Astrocyte (in vitro differentiated cells and primary cell): ENCODE measurements around the gene CTNS. TPM values are rescaled to one million over a fixed set of nuclear protein-coding genes. Genes with fewer than 3 reads are reported as not detected.

ENCODE experiments used
- DNase-seq: peaks from one replicate; pipeline ENCODE4 v3.0.0-alpha.2; 2010; ENCODE audit warnings: low read depth
- FAIRE-seq: peaks from 2 replicates; lab custom pipeline; 2011; peaks lifted over from hg19 to GRCh38; lab: Jason Lieb, UNC
- H2AFZ ChIP-seq: 2 replicates; pipeline ENCODE4 v1.6.0; 2012; ENCODE audit warnings: low read depth, low read length, inconsistent platforms
- H3K27ac ChIP-seq: 2 replicates; pipeline ENCODE4 v1.5.1; 2011; ENCODE audit warnings: low read depth, low read length, inconsistent platforms
- H3K27me3 ChIP-seq: 2 replicates; pipeline ENCODE4 v1.6.0; 2011; ENCODE audit warnings: low read length, inconsistent platforms; ENCODE audit not compliant: insufficient read depth
- H3K36me3 ChIP-seq: 2 replicates; pipeline ENCODE4 v1.5.1; 2011; ENCODE audit warnings: low read length, inconsistent platforms; ENCODE audit not compliant: insufficient read depth
- H3K4me1 ChIP-seq: 2 replicates; pipeline ENCODE4 v1.5.1; 2011; ENCODE audit warnings: low read length, inconsistent platforms; ENCODE audit not compliant: insufficient read depth
- H3K4me2 ChIP-seq: 2 replicates; pipeline ENCODE4 v1.6.0; 2012; ENCODE audit warnings: low read length, inconsistent platforms
- H3K4me3 ChIP-seq: 2 replicates; pipeline ENCODE4 v1.5.1; 2011; ENCODE audit warnings: low read depth, mild to moderate bottlenecking, low read length, inconsistent platforms; ENCODE audit not compliant: insufficient read depth
- H3K79me2 ChIP-seq: 2 replicates; pipeline ENCODE4 v1.6.0; 2012; ENCODE audit warnings: mild to moderate bottlenecking, low read length, inconsistent platforms; ENCODE audit not compliant: insufficient read depth
- H3K9ac ChIP-seq: 2 replicates; pipeline ENCODE4 v1.6.0; 2012; ENCODE audit warnings: mild to moderate bottlenecking, low read length, inconsistent platforms
- H3K9me3 ChIP-seq: 2 replicates; pipeline ENCODE4 v1.5.1; 2012; ENCODE audit warnings: low read depth, mild to moderate bottlenecking, low read length, inconsistent platforms; ENCODE audit not compliant: insufficient read depth
- H4K20me1 ChIP-seq: 2 replicates; pipeline ENCODE4 v1.6.0; 2012; ENCODE audit warnings: low read length, inconsistent platforms; ENCODE audit not compliant: insufficient read depth
- H3K27ac Mint-ChIP-seq: one replicate; pipeline ENCODE4 v1.8.0; 2021; ENCODE audit warnings: mild to moderate bottlenecking, mixed read lengths; ENCODE audit not compliant: unreplicated experiment
- H3K27me3 Mint-ChIP-seq: one replicate; pipeline ENCODE4 v1.8.0; 2021; ENCODE audit warnings: low read depth, mixed read lengths; ENCODE audit not compliant: unreplicated experiment
- H3K36me3 Mint-ChIP-seq: one replicate; pipeline ENCODE4 v1.8.0; 2021; ENCODE audit warnings: low read depth, mixed read lengths; ENCODE audit not compliant: unreplicated experiment
- H3K4me1 Mint-ChIP-seq: one replicate; pipeline ENCODE4 v1.8.0; 2021; ENCODE audit warnings: low read depth, mixed read lengths; ENCODE audit not compliant: unreplicated experiment
- H3K4me3 Mint-ChIP-seq: one replicate; pipeline ENCODE4 v1.8.0; 2021; ENCODE audit warnings: mild to moderate bottlenecking, moderate library complexity, mixed read lengths; ENCODE audit not compliant: unreplicated experiment
- H3K9me3 Mint-ChIP-seq: one replicate; pipeline ENCODE4 v1.8.0; 2021; ENCODE audit warnings: mild to moderate bottlenecking, mixed read lengths; ENCODE audit not compliant: unreplicated experiment
- CTCF ChIP-seq: IDR thresholded peaks from 2 replicates; pipeline ENCODE4 v1.5.1; 2011; ENCODE audit warnings: low read depth, mild to moderate bottlenecking, inconsistent platforms, low read length, moderate library complexity; ENCODE audit not compliant: insufficient read depth
- EZH2 ChIP-seq: IDR thresholded peaks from 2 replicates; pipeline ENCODE4 v1.6.1; 2012; ENCODE audit warnings: mild to moderate bottlenecking, low read length, inconsistent platforms; ENCODE audit not compliant: insufficient read depth
- total RNA-seq: library from RNA; stranded (reverse); gene quantifications from 2 replicates; pipeline ENCODE4 v1.2.1, GENCODE V29; 2021

Gene CTNS
- total RNA-seq, 1 donor from 2014 or later: 5.8 TPM

GRCh38 chr17:3615160-3615870 is 21.2 kb upstream of the CTNS start:
- Histone ChIP-seq H3K36me3 (peaks cover 26% of the 10 kb centered on the region), H3K4me3 (no peak overlapping the region)
- no peaks in the 10 kb centered on the region for H3K27me3 Mint-ChIP-seq

GRCh38 chr17:3621146-3621720 is 15.3 kb upstream of the CTNS start:
- H3K4me3 Mint-ChIP-seq: no peak overlapping the region
- Histone ChIP-seq H3K27ac (no peak overlapping the region), H3K9me3 (no peaks in the 10 kb centered on the region), H2AFZ (no peak overlapping the region), H3K79me2 (no peaks in the 10 kb centered on the region), H3K36me3 (peaks cover 22% of the 10 kb centered on the region), H3K4me2 (no peak overlapping the region), H3K27me3 (no peaks in the 10 kb centered on the region), H3K4me1 (no peaks in the 10 kb centered on the region), H3K9ac (no peak overlapping the region), H4K20me1 (no peaks in the 10 kb centered on the region), H3K4me3 (no peak overlapping the region)
- H3K36me3 Mint-ChIP-seq: peaks cover 41% of the 10 kb centered on the region
- TF ChIP-seq CTCF: no peak
- no peak for TF ChIP-seq EZH2
- H3K4me1 Mint-ChIP-seq: no peaks in the 10 kb centered on the region
- DNase-seq (no peak), FAIRE-seq (no peak)
- H3K27me3 Mint-ChIP-seq: no peaks in the 10 kb centered on the region
- H3K9me3 Mint-ChIP-seq: no peaks in the 10 kb centered on the region
- H3K27ac Mint-ChIP-seq: no peak overlapping the region

More at GRCh38 chr17:3615160-3615870, 21.2 kb upstream of the CTNS start:
- no peak overlapping the region for H3K9ac ChIP-seq
- no peaks in the 10 kb centered on the region for H3K4me1 Mint-ChIP-seq
- H2AFZ ChIP-seq: no peak overlapping the region
- TF ChIP-seq CTCF (no peak), EZH2 (no peak)
- no peak overlapping the region for H3K27ac Mint-ChIP-seq
- H3K9me3 Mint-ChIP-seq: no peaks in the 10 kb centered on the region
- H3K27me3 ChIP-seq: no peaks in the 10 kb centered on the region
- no peak for FAIRE-seq
- no peaks in the 10 kb centered on the region for H3K4me1 ChIP-seq
- no peak overlapping the region for H3K4me2 ChIP-seq
- no peak overlapping the region for H3K4me3 Mint-ChIP-seq
- no peak for DNase-seq
- no peak overlapping the region for H3K27ac ChIP-seq
- H4K20me1 ChIP-seq: peaks cover 3% of the 10 kb centered on the region
- peaks cover 34% of the 10 kb centered on the region for H3K36me3 Mint-ChIP-seq
- H3K79me2 ChIP-seq: no peaks in the 10 kb centered on the region
- no peaks in the 10 kb centered on the region for H3K9me3 ChIP-seq
